Colonic mucosa (tissue), 4 donors: ENCODE data around the gene UGT1A5. TPM values are rescaled to one million over a fixed set of nuclear protein-coding genes. Genes with fewer than 3 reads are reported as not detected.

Experiments
- DNase-seq: peaks from one replicate; pipeline ENCODE4 v3.0.0-alpha.2; 2020
- H3K27ac ChIP-seq: fragments of 200-600 bp; one replicate; pipeline ENCODE4 v1.8.0; 2021
- H3K27me3 ChIP-seq: fragments of 200-600 bp; one replicate; pipeline ENCODE4 v1.8.0; 2021
- H3K36me3 ChIP-seq: fragments of 200-600 bp; one replicate; pipeline ENCODE4 v1.8.0; 2021
- H3K4me1 ChIP-seq: fragments of 200-600 bp; one replicate; pipeline ENCODE4 v1.8.0; 2021; ENCODE audit warnings: mild to moderate bottlenecking
- H3K4me3 ChIP-seq: fragments of 200-600 bp; one replicate; pipeline ENCODE4 v1.8.0; 2021
- H3K9ac ChIP-seq, 2 donors: one replicate each; pipeline ENCODE4 v1.7.0; 2013; ENCODE audit warnings: control low read depth in 2 of 2, low read depth in 2 of 2, low read length in 2 of 2
- H3K9me3 ChIP-seq: fragments of 200-600 bp; one replicate; pipeline ENCODE4 v1.8.0; 2021
- intact Hi-C: fragments of 100-400 bp; cut with DNase I; formaldehyde crosslinking; loops from one replicate; pipeline ENCODE4 v1.14.1; 2022
- total RNA-seq, 2 donors: library from RNA; stranded (reverse); fragmentation: NEBNext Ultra II Directional in 1 of 2; extraction: Animal tissue kit (Norgen Biotek cat#: 25700) in 1 of 2; gene quantifications; one replicate each; pipeline ENCODE4 v1.2.1, GENCODE V29; 2021
- TF ChIP-seq, protein P1 (sequence below): fragments of 200-600 bp; IDR thresholded peaks from one replicate; pipeline ENCODE4 v1.8.0; 2022; ENCODE audit warnings: antibody characterized with exemption, mild to moderate bottlenecking
- donor health status: healthy.
- donor health status: DM: no; HTN: no; CAD: no.
- donor health status: DM: no; HTN: no; CAD: no.

The UGT1A5 gene
- total RNA-seq, 2 donors from 2014 or later, result 1.1 to 2.4 TPM

GRCh38 chr2:233792720-233793119 is 80.0 kb downstream of the UGT1A5 start:
- Histone ChIP-seq H3K36me3 (no peaks in the 10 kb centered on the region), H3K9me3 (no peaks in the 10 kb centered on the region), H3K27me3 (no peaks in the 10 kb centered on the region), H3K4me1 (no peaks in the 10 kb centered on the region), H3K9ac (no peak overlapping the region), H3K4me3 (no peak overlapping the region), H3K27ac (no peak overlapping the region)
- DNase-seq, result no peak
- TF ChIP-seq, protein P1, sequence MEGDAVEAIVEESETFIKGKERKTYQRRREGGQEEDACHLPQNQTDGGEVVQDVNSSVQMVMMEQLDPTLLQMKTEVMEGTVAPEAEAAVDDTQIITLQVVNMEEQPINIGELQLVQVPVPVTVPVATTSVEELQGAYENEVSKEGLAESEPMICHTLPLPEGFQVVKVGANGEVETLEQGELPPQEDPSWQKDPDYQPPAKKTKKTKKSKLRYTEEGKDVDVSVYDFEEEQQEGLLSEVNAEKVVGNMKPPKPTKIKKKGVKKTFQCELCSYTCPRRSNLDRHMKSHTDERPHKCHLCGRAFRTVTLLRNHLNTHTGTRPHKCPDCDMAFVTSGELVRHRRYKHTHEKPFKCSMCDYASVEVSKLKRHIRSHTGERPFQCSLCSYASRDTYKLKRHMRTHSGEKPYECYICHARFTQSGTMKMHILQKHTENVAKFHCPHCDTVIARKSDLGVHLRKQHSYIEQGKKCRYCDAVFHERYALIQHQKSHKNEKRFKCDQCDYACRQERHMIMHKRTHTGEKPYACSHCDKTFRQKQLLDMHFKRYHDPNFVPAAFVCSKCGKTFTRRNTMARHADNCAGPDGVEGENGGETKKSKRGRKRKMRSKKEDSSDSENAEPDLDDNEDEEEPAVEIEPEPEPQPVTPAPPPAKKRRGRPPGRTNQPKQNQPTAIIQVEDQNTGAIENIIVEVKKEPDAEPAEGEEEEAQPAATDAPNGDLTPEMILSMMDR, result no peak
- intact Hi-C loops, result no loop called here

DNA sequence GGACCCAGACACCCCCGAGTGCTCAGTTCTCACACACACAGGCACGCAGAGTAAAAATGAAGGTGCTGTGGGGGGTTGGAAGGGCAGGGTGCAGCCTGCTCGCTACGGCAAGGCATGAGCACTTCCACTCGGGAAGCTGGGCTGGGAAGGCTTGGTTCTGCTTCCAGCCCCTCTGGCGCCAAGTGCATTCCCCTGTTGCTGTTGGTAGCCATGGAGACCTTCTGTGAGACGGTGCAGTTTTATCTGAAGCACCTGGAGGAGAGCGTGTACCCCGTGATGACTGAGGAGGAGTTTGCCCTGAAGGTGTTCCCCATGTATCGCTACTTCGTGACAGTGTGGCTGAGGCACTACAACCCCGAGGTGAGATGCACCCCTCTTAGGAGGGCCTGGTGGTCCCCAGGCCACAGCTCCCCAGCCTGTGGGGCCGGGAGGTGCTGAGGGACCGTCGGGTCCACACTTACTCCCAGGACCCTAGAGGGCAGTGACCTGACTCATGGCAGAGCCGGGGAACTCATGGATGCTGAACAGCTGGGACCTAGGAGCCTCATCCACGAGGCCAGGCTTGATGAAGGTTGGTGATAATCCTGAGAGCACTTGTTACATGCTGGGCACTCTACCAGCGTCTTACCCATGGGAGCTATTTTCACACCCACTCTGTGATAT is 80.9 kb downstream of the UGT1A5 start:
- H3K4me1 ChIP-seq, result no peaks in the 10 kb centered on the region
- H3K4me3 ChIP-seq, result no peak overlapping the region
- DNase-seq, result no peak
- no peak overlapping the region for H3K9ac ChIP-seq
- TF ChIP-seq, protein P1, result no peak
- no peaks in the 10 kb centered on the region for H3K36me3 ChIP-seq
- H3K9me3 ChIP-seq, result no peaks in the 10 kb centered on the region
- no peaks in the 10 kb centered on the region for H3K27me3 ChIP-seq
- H3K27ac ChIP-seq, result no peak overlapping the region
- intact Hi-C loops, result no loop called here

GRCh38 chr2:233794128-233794658 is 81.5 kb downstream of the UGT1A5 start:
- Histone ChIP-seq H3K27ac (no peak overlapping the region), H3K9me3 (no peaks in the 10 kb centered on the region), H3K36me3 (no peaks in the 10 kb centered on the region), H3K4me3 (no peak overlapping the region), H3K4me1 (no peaks in the 10 kb centered on the region), H3K27me3 (no peaks in the 10 kb centered on the region), H3K9ac (no peak overlapping the region)
- TF ChIP-seq, protein P1, result no peak
- DNase-seq, result peak; percentile 15
- intact Hi-C loops, result no loop called here

DNA sequence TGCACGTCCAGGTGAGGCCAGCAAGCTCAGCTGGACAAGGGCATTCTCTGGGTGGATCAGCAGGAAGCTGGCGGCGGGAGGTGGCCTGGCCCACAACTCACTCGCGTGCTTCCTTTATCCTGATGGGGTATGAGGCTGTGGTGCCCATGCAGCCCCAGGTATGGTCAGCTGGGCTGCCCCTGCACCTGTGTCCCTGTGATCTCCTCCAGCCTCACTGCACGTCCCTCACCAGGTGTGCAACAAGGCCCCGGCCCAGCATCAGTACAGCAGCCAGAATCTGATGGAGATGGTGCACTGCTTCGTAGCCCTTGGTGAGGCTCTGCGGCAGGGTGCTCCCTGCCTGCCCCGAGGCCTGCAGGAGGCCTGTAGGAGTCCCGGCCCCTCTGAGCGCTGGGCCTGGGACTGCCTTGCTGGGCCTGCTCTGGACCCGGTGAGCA is 83.0 kb downstream of the UGT1A5 start:
- no peaks in the 10 kb centered on the region for H3K9me3 ChIP-seq
- H3K27ac ChIP-seq, result no peak overlapping the region
- H3K4me1 ChIP-seq, result no peaks in the 10 kb centered on the region
- H3K27me3 ChIP-seq, result no peaks in the 10 kb centered on the region
- intact Hi-C loops, result no loop called here
- H3K9ac ChIP-seq, result no peak overlapping the region
- H3K4me3 ChIP-seq, result no peak overlapping the region
- no peaks in the 10 kb centered on the region for H3K36me3 ChIP-seq
- TF ChIP-seq, protein P1, result no peak
- DNase-seq, result peak; percentile 12

GRCh38 chr2:233796254-233796653 is 83.5 kb downstream of the UGT1A5 start:
- H3K27me3 ChIP-seq, result no peaks in the 10 kb centered on the region
- DNase-seq, result no peak
- H3K4me3 ChIP-seq, result no peak overlapping the region
- H3K9me3 ChIP-seq, result no peaks in the 10 kb centered on the region
- TF ChIP-seq, protein P1, result no peak
- no peak overlapping the region for H3K27ac ChIP-seq
- no peaks in the 10 kb centered on the region for H3K36me3 ChIP-seq
- intact Hi-C loops, result no loop called here
- no peak overlapping the region for H3K9ac ChIP-seq
- H3K4me1 ChIP-seq, result no peaks in the 10 kb centered on the region
